ENCODE results near the gene OLFM2.

Gene OLFM2

GRCh38 chr19:9877780-9878510, 58.4 kb downstream of the OLFM2 start:
- no peak for TF ChIP-seq CTCF (IDR thresholded peaks at IDR 0.05; ENCODE audit: low read length, missing control alignments)
- H3K4me3 ChIP-seq (replicated peaks; ENCODE audit: low read depth, low read length): no peak overlapping the region

GRCh38 chr19:9875796-9876195, 60.5 kb downstream of the OLFM2 start:
- DNase-seq (ENCODE audit: low read depth): no peak
- no peak overlapping the region for H3K4me3 ChIP-seq (replicated peaks; ENCODE audit: low read depth, low read length)
- no peak for TF ChIP-seq CTCF (IDR thresholded peaks at IDR 0.05; ENCODE audit: low read length, missing control alignments)

More at GRCh38 chr19:9877780-9878510, 58.4 kb downstream of the OLFM2 start:
- peak; percentile 29 for DNase-seq (ENCODE audit: low read depth)

GRCh38 chr19:9875031-9875627, 61.2 kb downstream of the OLFM2 start:
- no peak for DNase-seq (ENCODE audit: low read depth)
- no peak for TF ChIP-seq CTCF (IDR thresholded peaks at IDR 0.05; ENCODE audit: low read length, missing control alignments)
- H3K4me3 ChIP-seq (replicated peaks; ENCODE audit: low read depth, low read length): no peak overlapping the region

- no peak for TF ChIP-seq CTCF (IDR thresholded peaks at IDR 0.05; ENCODE audit: low read length, missing control alignments)
- DNase-seq (ENCODE audit: low read depth): no peak
- H3K4me3 ChIP-seq (replicated peaks; ENCODE audit: low read depth, low read length): no peak overlapping the region
These were observed 63.6 kb downstream of the OLFM2 start for GRCh38 chr19:9872618-9873242.

- no peak for DNase-seq (ENCODE audit: low read depth)
- no peak for TF ChIP-seq CTCF (IDR thresholded peaks at IDR 0.05; ENCODE audit: low read length, missing control alignments)
- H3K4me3 ChIP-seq (replicated peaks; ENCODE audit: low read depth, low read length): no peak overlapping the region
These were observed 64.5 kb downstream of the OLFM2 start for GRCh38 chr19:9871626-9872338.

- DNase-seq (ENCODE audit: low read depth): no peak
- TF ChIP-seq CTCF (IDR thresholded peaks at IDR 0.05; ENCODE audit: low read length, missing control alignments): no peak
- no peak overlapping the region for H3K4me3 ChIP-seq (replicated peaks; ENCODE audit: low read depth, low read length)
These were observed 67.2 kb downstream of the OLFM2 start for GRCh38 chr19:9868983-9869617.

Data from fibroblast of pulmonary artery (primary cell).